Cardiac fibroblast (primary cell): Measurements from ENCODE around the gene NTPCR.

Experiments used
- DNase-seq, 2 donors: peaks; one replicate each; pipeline versions ENCODE4 v3.0.0 to v3.0.0-alpha.2; 2010; ENCODE audit warnings: low read depth in 2 of 2
- H3K4me3 ChIP-seq, 2 donors: replicated peaks in 1 of 2; 1 replicate in 1 of 2; 2 replicates in 1 of 2; pipeline ENCODE4 v1.5.1; 2011; ENCODE audit warnings: low read depth in 2 of 2, low read length in 2 of 2, mild to moderate bottlenecking in 2 of 2, moderate library complexity in 1 of 2
- CTCF ChIP-seq: IDR thresholded peaks from one replicate; pipeline ENCODE4 v1.5.1; 2011; ENCODE audit warnings: low read depth, mild to moderate bottlenecking, low read length, inconsistent platforms

NTPCR gene

GRCh38 chr1:232950197-232951176 is at the start of gene NTPCR:
Gene NTPCR (plus strand): TSS chr1:232950611. CDS start chr1:232950711, 100 bp downstream.
- DNase-seq, result peak; percentile 94 to 95
- H3K4me3 ChIP-seq, result peak within 1 kb of the TSS; percentile 86 to 87
- TF ChIP-seq CTCF, result peak; percentile 8

DNA sequence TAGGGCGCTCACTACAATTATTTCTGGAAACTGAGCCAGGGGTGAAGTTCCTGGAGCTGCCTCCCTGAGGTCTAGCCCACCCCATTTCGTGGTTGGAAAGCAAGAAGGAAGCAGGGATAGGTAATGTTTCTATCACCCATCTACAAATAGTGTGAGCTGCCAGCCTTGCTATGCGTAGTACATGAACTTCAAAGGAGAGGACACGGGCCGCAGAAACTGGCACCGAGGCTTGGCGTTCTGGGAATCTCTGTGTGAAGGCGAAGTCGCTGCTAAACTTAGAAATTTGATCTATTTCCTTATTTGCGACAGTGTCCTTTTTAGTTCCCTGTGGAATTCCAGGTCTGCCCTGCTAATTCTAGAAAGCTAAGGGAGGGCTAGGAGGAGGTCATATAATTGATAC is 49.6 kb upstream of the NTPCR start:
- TF ChIP-seq CTCF, result no peak
- DNase-seq, result no peak
- no peak overlapping the region for H3K4me3 ChIP-seq

GRCh38 chr1:232901255-232901654 is 49.2 kb upstream of the NTPCR start:
- no peak for TF ChIP-seq CTCF
- no peak for DNase-seq
- H3K4me3 ChIP-seq, result no peak overlapping the region

DNA sequence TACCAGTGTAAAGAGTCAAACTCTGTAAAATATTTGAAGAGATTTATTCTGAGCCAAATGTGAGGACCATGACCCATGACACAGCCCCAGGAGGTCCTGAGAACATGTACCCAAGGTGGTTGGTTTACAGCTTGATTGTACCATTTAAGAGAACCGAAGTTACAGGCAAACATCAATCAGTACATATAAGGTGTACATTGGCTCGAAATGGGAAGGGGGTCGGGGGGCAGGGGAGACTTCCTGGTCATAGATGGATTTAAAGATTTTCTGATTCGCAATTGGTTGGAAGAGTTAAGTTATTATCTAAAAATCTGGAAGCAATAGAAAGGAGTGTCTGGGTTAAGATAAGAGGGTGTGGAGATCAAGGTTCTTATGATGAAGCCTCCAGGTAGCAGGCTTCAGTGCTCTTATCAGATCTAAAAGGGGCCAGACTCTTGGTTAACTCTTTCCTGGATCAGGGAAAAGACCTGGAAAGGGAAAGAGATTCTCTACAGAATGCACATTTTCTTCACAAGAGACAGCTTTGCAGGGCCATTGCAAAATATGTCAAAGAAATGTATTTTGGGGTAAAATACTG is 47.5 kb upstream of the NTPCR start:
- H3K4me3 ChIP-seq, result no peak overlapping the region
- TF ChIP-seq CTCF, result no peak

DNA sequence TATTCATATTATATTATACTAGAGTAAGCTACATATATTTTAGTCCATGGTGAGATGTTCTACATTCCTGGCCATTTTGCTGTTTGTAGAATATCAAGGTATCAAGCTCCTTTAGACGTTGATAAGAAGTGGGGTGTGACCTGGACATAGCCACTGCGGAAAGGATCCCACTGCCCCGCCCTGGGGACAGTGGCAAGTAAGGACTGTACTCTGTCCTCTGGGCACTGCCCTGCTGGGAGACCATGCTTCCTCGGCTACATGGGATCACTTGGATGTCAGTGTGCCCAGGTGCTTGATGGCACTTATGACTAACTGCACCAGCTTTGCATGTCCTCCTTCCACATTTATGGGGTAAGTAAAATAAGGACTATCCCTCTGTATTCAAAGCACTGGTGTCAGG is 46.3 kb upstream of the NTPCR start:
- H3K4me3 ChIP-seq, result no peak overlapping the region
- no peak for TF ChIP-seq CTCF
- DNase-seq, result no peak

More for the DNA sequence above, 47.5 kb upstream of the NTPCR start:
- DNase-seq, result no peak

GRCh38 chr1:232904566-232904965 is 45.8 kb upstream of the NTPCR start:
- DNase-seq, result peak in 1 of 2 donors; percentile 37
- no peak for TF ChIP-seq CTCF
- no peak overlapping the region for H3K4me3 ChIP-seq
